H1 (cell line): ENCODE measurements around the gene FOXC2. TPM values are rescaled to one million over a fixed set of nuclear protein-coding genes. Genes with fewer than 3 reads are reported as not detected.

Experiments used
- CBX5 ChIP-seq: fragments of 300-800, 300-1000 bp; sonication (generic); IDR thresholded peaks from 2 replicates; pipeline ENCODE4 v1.7.1; 2016; ENCODE audit warnings: antibody characterized with exemption, low read length, low read depth
- EP300 ChIP-seq, 2 experiments: IDR thresholded peaks; 1 replicate in 1 of 2; 2 replicates in 1 of 2; pipeline ENCODE4 v1.6.1; 2011 to 2012; ENCODE audit warnings: low read depth in 2 of 2, low read length in 2 of 2, mild to moderate bottlenecking in 2 of 2, borderline replicate concordance in 1 of 2, inconsistent platforms in 1 of 2, moderate library complexity in 1 of 2
- MAFK ChIP-seq: IDR thresholded peaks from 2 replicates; pipeline ENCODE4 v1.6.1; 2012; ENCODE audit warnings: low read depth, mild to moderate bottlenecking, improper control_type of control experiment, low read length
- POLR2A ChIP-seq, 2 experiments: IDR thresholded peaks; 1 replicate in 1 of 2; 2 replicates in 1 of 2; pipeline ENCODE4 v1.6.1; 2011; ENCODE audit warnings: low read depth in 2 of 2, low read length in 2 of 2, mild to moderate bottlenecking in 2 of 2; ENCODE audit errors: control extremely low read depth in 1 of 2
- RFX5 ChIP-seq: IDR thresholded peaks from 2 replicates; pipeline ENCODE4 v1.6.1; 2011; ENCODE audit warnings: low read depth, low read length, improper control_type of control experiment, borderline replicate concordance
- SP4 ChIP-seq: IDR thresholded peaks from 2 replicates; pipeline ENCODE4 v1.6.1; 2012; ENCODE audit warnings: low read length, inconsistent platforms
- USF2 ChIP-seq: IDR thresholded peaks from 2 replicates; pipeline ENCODE4 v1.6.1; 2011; ENCODE audit warnings: low read length, improper control_type of control experiment
- polyA plus RNA-seq, 7 experiments: library from polyadenylated mRNA; depleted of rRNA in 3 of 7; stranded (reverse) in 5 of 7; unstranded in 2 of 7; fragments of >200 nt in 5 of 7; fragments of 200-250 nt in 2 of 7; gene quantifications; 1 replicate in 5 of 7; 2 replicates in 1 of 7; 4 replicates in 1 of 7; pipeline versions ENCODE4 v1.2.1 to v1.2.3, GENCODE V29; 2011 to 2013; ENCODE audit warnings: missing spikeins in 2 of 7, mixed read lengths in 2 of 7
- total RNA-seq: library from RNA; stranded (reverse); fragmentation: NEBNext Ultra II Directional; extraction: Animal tissue kit (Norgen Biotek cat#: 25700); gene quantifications from 2 replicates; pipeline ENCODE4 v1.2.1, GENCODE V29; 2021
- TF ChIP-seq, protein P1 (sequence below): IDR thresholded peaks from 2 replicates; pipeline ENCODE4 v1.6.1; 2012; ENCODE audit warnings: low read length, inconsistent platforms

FOXC2 gene
- total and polyA plus RNA-seq, 2 of the 8 experiments (the other 6 are each of a cell fraction or from before 2014, with no cell fraction given) = 0.09 TPM; not detected in 1

- TF ChIP-seq, protein P1, sequence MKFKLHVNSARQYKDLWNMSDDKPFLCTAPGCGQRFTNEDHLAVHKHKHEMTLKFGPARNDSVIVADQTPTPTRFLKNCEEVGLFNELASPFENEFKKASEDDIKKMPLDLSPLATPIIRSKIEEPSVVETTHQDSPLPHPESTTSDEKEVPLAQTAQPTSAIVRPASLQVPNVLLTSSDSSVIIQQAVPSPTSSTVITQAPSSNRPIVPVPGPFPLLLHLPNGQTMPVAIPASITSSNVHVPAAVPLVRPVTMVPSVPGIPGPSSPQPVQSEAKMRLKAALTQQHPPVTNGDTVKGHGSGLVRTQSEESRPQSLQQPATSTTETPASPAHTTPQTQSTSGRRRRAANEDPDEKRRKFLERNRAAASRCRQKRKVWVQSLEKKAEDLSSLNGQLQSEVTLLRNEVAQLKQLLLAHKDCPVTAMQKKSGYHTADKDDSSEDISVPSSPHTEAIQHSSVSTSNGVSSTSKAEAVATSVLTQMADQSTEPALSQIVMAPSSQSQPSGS = no peak
- TF ChIP-seq POLR2A (IDR thresholded peaks at IDR 0.05; ENCODE audit: control extremely low read depth in 1 of 2, low read depth in 2 of 2, low read length in 2 of 2) (no peak), EP300 (IDR thresholded peaks at IDR 0.05; ENCODE audit: borderline replicate concordance in 1 of 2, low read depth in 2 of 2, low read length in 2 of 2) (no peak), SP4 (no peak), CBX5 (no peak), USF2 (no peak), MAFK (no peak), RFX5 (no peak)
These were observed 2.9 kb upstream of the FOXC2 start (continued) for GRCh38 chr16:86563469-86564345.
